Choroid plexus epithelial cell (primary cell): ENCODE measurements around the gene PRR13.

Source experiments
- DNase-seq: peaks from one replicate; pipeline ENCODE4 v3.0.0-alpha.2; 2010; ENCODE audit warnings: low read depth
- H3K4me3 ChIP-seq: 2 replicates; pipeline ENCODE4 v1.5.1; 2011; ENCODE audit warnings: low read depth, mild to moderate bottlenecking, control low read depth, low read length, moderate library complexity
- CTCF ChIP-seq: conservative IDR thresholded peaks from 2 replicates; pipeline ENCODE4 v1.5.1; 2011; ENCODE audit warnings: low read depth, mild to moderate bottlenecking, control low read depth, inconsistent platforms, low read length, moderate library complexity

PRR13 gene

GRCh38 chr12:53483225-53483978 lies 41.9 kb downstream of the PRR13 start:
- H3K4me3 ChIP-seq = no peak overlapping the region
- DNase-seq = no peak
- TF ChIP-seq CTCF = no peak

- no peak for DNase-seq
Measured at GRCh38 chr12:53483979-53484377, 42.4 kb downstream of the PRR13 start.

GRCh38 chr12:53484686-53485575 lies 43.4 kb downstream of the PRR13 start:
- H3K4me3 ChIP-seq = no peak overlapping the region
- DNase-seq = no peak
- no peak for TF ChIP-seq CTCF

More at GRCh38 chr12:53483979-53484377, 42.4 kb downstream of the PRR13 start:
- no peak for TF ChIP-seq CTCF
- H3K4me3 ChIP-seq = no peak overlapping the region

- no peak for DNase-seq
- no peak for TF ChIP-seq CTCF
- H3K4me3 ChIP-seq = no peak overlapping the region
Measured at GRCh38 chr12:53485955-53486735, 44.6 kb downstream of the PRR13 start.

GRCh38 chr12:53486736-53487487 lies 45.4 kb downstream of the PRR13 start:
- no peak overlapping the region for H3K4me3 ChIP-seq

More at GRCh38 chr12:53486736-53487487, 45.4 kb downstream of the PRR13 start:
- TF ChIP-seq CTCF = no peak
- no peak for DNase-seq
